B cell (primary cell): ENCODE results near the gene RAD51B. TPM values are rescaled to one million over a fixed set of nuclear protein-coding genes. Genes with fewer than 3 reads are reported as not detected.

Experiments
- ATAC-seq: fragments of 200-7000 bp; cut with Tn5 transposase; one replicate; pipeline ENCODE4 v1.10.0; 2021; ENCODE audit warnings: low read depth, mild to moderate bottlenecking, moderate number of reproducible peaks, moderate library complexity
- CTCF ChIA-PET: fragments of 350-600 bp; sonication (Branson Sonifier 250); formaldehyde crosslinking; loops from one replicate; lab custom pipeline; 2021; ENCODE audit warnings: antibody characterized with exemption, inconsistent platforms; lab: Charles Lee
- POLR2A ChIA-PET: fragments of 350-600 bp; sonication (Branson Sonifier 250); formaldehyde crosslinking; loops from one replicate; lab custom pipeline; 2021; ENCODE audit warnings: antibody characterized with exemption; lab: Charles Lee
- DNase-seq: peaks from one replicate; pipeline ENCODE4 v3.0.0; 2013
- H2AFZ ChIP-seq: 2 replicates; pipeline ENCODE4 v1.6.1; 2012; ENCODE audit warnings: mild to moderate bottlenecking, low read depth, low read length; ENCODE audit not compliant: insufficient read depth, poor library complexity, severe bottlenecking
- H3K27ac ChIP-seq, 2 donors: 1 replicate in 1 of 2; 2 replicates in 1 of 2; pipeline ENCODE4 v1.5.1; 2012 to 2013; ENCODE audit warnings: low read length in 2 of 2, mild to moderate bottlenecking in 2 of 2, moderate library complexity in 1 of 2
- H3K27me3 ChIP-seq, 4 experiments: fragments of 200-600 bp in 1 of 4; sonication (generic) in 1 of 4; replicated peaks in 1 of 4; 1 replicate in 2 of 4; 2 replicates in 2 of 4; pipeline versions ENCODE4 v1.6.1 to v1.7.0; 2013 to 2016; ENCODE audit warnings: low read length in 3 of 4, mild to moderate bottlenecking in 2 of 4, mixed read lengths in 1 of 4, moderate library complexity in 1 of 4; ENCODE audit not compliant: insufficient read depth in 4 of 4, control insufficient read depth in 3 of 4; ENCODE audit errors: control extremely low read depth in 1 of 4
- H3K36me3 ChIP-seq, 2 experiments: replicated peaks in 1 of 2; 1 replicate in 1 of 2; 2 replicates in 1 of 2; pipeline versions ENCODE4 v1.6.1 to v1.7.1; 2013; ENCODE audit warnings: low read length in 1 of 2; ENCODE audit not compliant: insufficient read depth in 2 of 2, control insufficient read depth in 1 of 2; ENCODE audit errors: control extremely low read depth in 1 of 2, extremely low read depth in 1 of 2
- H3K4me1 ChIP-seq, 2 donors: fragments of 200-600 bp in 1 of 2; sonication (generic) in 1 of 2; 1 replicate in 1 of 2; 2 replicates in 1 of 2; pipeline versions ENCODE4 v1.5.1 to v1.6.1; 2013 to 2017; ENCODE audit warnings: low read length in 2 of 2; ENCODE audit not compliant: control insufficient read depth in 2 of 2, insufficient read depth in 2 of 2
- H3K4me2 ChIP-seq: replicated peaks from 2 replicates; pipeline ENCODE3; 2012; ENCODE audit warnings: mild to moderate bottlenecking, low read depth, low read length; ENCODE audit not compliant: poor library complexity, severe bottlenecking
- H3K4me3 ChIP-seq, 5 experiments: fragments of 200-600 bp in 1 of 5; sonication (generic) in 1 of 5; 1 replicate in 3 of 5; 2 replicates in 2 of 5; pipeline versions ENCODE4 v1.5.1 to v1.7.0; 2011 to 2016; ENCODE audit warnings: low read length in 4 of 5, mild to moderate bottlenecking in 4 of 5, low read depth in 2 of 5, control low read depth in 1 of 5, moderate library complexity in 1 of 5; ENCODE audit not compliant: insufficient read depth in 1 of 5; ENCODE audit errors: control extremely low read depth in 1 of 5, extremely low read depth in 1 of 5
- H3K79me2 ChIP-seq: fragments of 200-600 bp; sonication (generic); one replicate; pipeline ENCODE4 v1.6.0; 2016; ENCODE audit warnings: low read length; ENCODE audit not compliant: control insufficient read depth, insufficient read depth
- H3K9ac ChIP-seq: fragments of 200-600 bp; sonication (generic); 2 replicates; pipeline ENCODE4 v1.6.1; 2017; ENCODE audit warnings: mild to moderate bottlenecking, low read length, moderate library complexity
- H3K9me3 ChIP-seq, 3 donors: one replicate each; pipeline versions ENCODE4 v1.6.1 to v1.7.1; 2013; ENCODE audit warnings: low read length in 2 of 3; ENCODE audit not compliant: control insufficient read depth in 2 of 3, insufficient read depth in 1 of 3; ENCODE audit errors: control extremely low read depth in 1 of 3
- H4K20me1 ChIP-seq: 2 replicates; pipeline ENCODE4 v1.6.0; 2012; ENCODE audit warnings: mild to moderate bottlenecking, low read length; ENCODE audit not compliant: insufficient read depth, control insufficient read depth, poor library complexity, severe bottlenecking
- H3K27ac Mint-ChIP-seq: one replicate; pipeline ENCODE4 v1.8.0; 2021; ENCODE audit warnings: mixed read lengths
- H3K27me3 Mint-ChIP-seq: one replicate; pipeline ENCODE4 v1.8.0; 2021; ENCODE audit warnings: mixed read lengths
- H3K4me1 Mint-ChIP-seq: one replicate; pipeline ENCODE4 v1.8.0; 2021; ENCODE audit warnings: mixed read lengths
- H3K4me3 Mint-ChIP-seq: one replicate; pipeline ENCODE4 v1.8.0; 2021; ENCODE audit warnings: mixed read lengths
- H3K9me3 Mint-ChIP-seq: one replicate; pipeline ENCODE4 v1.8.0; 2022; ENCODE audit warnings: mixed read lengths; ENCODE audit not compliant: insufficient read depth
- EZH2 ChIP-seq: IDR thresholded peaks from 2 replicates; pipeline ENCODE4 v1.6.1; 2012; ENCODE audit warnings: borderline replicate concordance, low read depth, mild to moderate bottlenecking, moderate library complexity, low read length; ENCODE audit not compliant: insufficient read depth, poor library complexity, severe bottlenecking
- WGBS: methylation state at CpG from one replicate; pipeline ENCODE4 v1.1.5; 2013; ENCODE audit warnings: missing lambda C conversion rate; ENCODE audit not compliant: insufficient coverage; 5-methylcytosine and 5-hydroxymethylcytosine counted together
- intact Hi-C: fragments of 100-400 bp; cut with micrococcal nuclease; formaldehyde crosslinking; loops from one replicate; pipeline ENCODE4 v1.10.0; 2022
- polyA plus RNA-seq: library from polyadenylated mRNA; depleted of rRNA; stranded (reverse); fragments of >200 nt; gene quantifications from 2 replicates; pipeline ENCODE4 v1.2.3, GENCODE V29; 2012
- total RNA-seq, 2 donors: library from RNA; stranded (reverse); fragments of 120-200 nt in 1 of 2; gene quantifications; 1 replicate in 1 of 2; 2 replicates in 1 of 2; pipeline versions ENCODE4 v1.2.3 to v1.2.4, GENCODE V29; 2013 to 2022
- TF ChIP-seq, protein P1 (sequence below): fragments of 200-600 bp; IDR thresholded peaks from one replicate; pipeline ENCODE4 v1.8.0; 2022; ENCODE audit warnings: antibody characterized with exemption, mild to moderate bottlenecking

Gene RAD51B
- total and polyA plus RNA-seq, 2 donors (not counting 1 experiment from before 2014, with no cell fraction given) = 6.5 to 60.6 TPM

- no peak for TF ChIP-seq EZH2
- TF ChIP-seq, protein P1, sequence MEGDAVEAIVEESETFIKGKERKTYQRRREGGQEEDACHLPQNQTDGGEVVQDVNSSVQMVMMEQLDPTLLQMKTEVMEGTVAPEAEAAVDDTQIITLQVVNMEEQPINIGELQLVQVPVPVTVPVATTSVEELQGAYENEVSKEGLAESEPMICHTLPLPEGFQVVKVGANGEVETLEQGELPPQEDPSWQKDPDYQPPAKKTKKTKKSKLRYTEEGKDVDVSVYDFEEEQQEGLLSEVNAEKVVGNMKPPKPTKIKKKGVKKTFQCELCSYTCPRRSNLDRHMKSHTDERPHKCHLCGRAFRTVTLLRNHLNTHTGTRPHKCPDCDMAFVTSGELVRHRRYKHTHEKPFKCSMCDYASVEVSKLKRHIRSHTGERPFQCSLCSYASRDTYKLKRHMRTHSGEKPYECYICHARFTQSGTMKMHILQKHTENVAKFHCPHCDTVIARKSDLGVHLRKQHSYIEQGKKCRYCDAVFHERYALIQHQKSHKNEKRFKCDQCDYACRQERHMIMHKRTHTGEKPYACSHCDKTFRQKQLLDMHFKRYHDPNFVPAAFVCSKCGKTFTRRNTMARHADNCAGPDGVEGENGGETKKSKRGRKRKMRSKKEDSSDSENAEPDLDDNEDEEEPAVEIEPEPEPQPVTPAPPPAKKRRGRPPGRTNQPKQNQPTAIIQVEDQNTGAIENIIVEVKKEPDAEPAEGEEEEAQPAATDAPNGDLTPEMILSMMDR = no peak
- Histone ChIP-seq H3K4me1 (peaks cover 35 to 38% of the 10 kb centered on the region in 2 donors), H3K27ac (no peak overlapping the region), H3K9ac (no peak overlapping the region), H2AFZ (no peak overlapping the region), H3K9me3 (no peaks in the 10 kb centered on the region), H3K79me2 (no peaks in the 10 kb centered on the region), H3K36me3 (no peaks in the 10 kb centered on the region), H4K20me1 (no peaks in the 10 kb centered on the region), H3K4me2 (no peak overlapping the region), H3K4me3 (no peak overlapping the region), H3K27me3 (no peaks in the 10 kb centered on the region)
- CTCF ChIA-PET = interaction anchor here (1.3 to 1.8 kb wide), 2 partner anchors 9 to 242 kb away, joined by 4 to 7 read pairs; no protein-coding TSS in a partner anchor
- Mint-ChIP-seq H3K4me3 (peak overlapping the region; percentile 1), H3K27ac (peak overlapping the region; percentile 11), H3K4me1 (peaks cover 50% of the 10 kb centered on the region), H3K27me3 (no peaks in the 10 kb centered on the region), H3K9me3 (no peaks in the 10 kb centered on the region)
- ATAC-seq (no peak), DNase-seq (no peak)
- 83% methylated on average over 6 of the region's 6 CpGs for WGBS
- POLR2A ChIA-PET = interaction anchor here (0.9 kb wide), 1 partner anchor 15 kb away, joined by 3 read pairs; no protein-coding TSS in a partner anchor
- intact Hi-C loops = loop anchor here (2.0 kb wide), 1 partner anchor 15 kb away; no protein-coding TSS in a partner anchor
These were observed 672.2 kb downstream of the RAD51B start for GRCh38 chr14:68491793-68492192.

DNA sequence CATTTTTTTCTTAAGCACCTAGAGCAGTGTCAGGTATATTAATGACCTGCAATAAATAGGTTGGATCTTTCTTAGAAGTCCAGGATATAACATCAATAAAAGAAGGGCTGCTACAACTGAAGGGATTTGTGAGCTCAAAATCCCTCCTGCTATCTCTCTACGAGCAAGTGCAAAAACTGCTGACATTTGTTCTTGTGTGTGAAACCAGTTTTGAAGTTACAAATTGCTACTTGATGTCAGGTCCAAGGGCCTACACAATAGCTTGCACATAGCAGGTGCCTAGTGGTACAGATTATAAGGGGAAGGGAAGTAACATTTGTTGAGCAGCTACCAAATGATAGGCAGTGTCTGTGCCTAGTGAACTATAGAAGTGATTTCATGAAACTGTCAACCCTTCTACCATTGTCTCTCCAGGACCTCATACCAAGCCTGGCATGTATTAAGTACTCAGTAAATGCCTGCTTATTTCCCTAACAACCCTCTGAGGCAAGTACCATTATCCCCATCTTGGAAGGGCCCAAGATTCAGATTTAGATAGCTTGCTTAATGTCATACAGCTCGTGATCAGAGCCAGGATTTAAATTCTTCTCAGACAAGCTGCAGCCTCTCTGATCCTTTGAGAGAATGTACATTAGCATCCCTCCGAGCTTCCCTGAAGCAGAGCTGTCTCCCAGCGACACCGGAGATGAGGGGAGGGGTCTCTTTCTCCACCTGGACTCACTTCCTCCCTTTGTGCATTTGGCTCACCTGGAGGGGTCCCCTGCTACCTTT is 673.0 kb downstream of the RAD51B start:
- Histone ChIP-seq H3K4me3 (no peak overlapping the region), H3K36me3 (no peaks in the 10 kb centered on the region), H3K4me2 (no peak overlapping the region), H2AFZ (no peak overlapping the region), H4K20me1 (no peaks in the 10 kb centered on the region), H3K9me3 (no peaks in the 10 kb centered on the region), H3K4me1 (peaks cover 35 to 38% of the 10 kb centered on the region in 2 donors), H3K79me2 (no peaks in the 10 kb centered on the region), H3K27me3 (no peaks in the 10 kb centered on the region), H3K9ac (no peak overlapping the region), H3K27ac (peak overlapping the region in 1 of 2 donors; percentile 40)
- no peak for DNase-seq
- intact Hi-C loops = loop anchor here (2.0 kb wide), 1 partner anchor 16 kb away; no protein-coding TSS in a partner anchor
- no peak overlapping the region for H3K4me3 Mint-ChIP-seq
- ChIA-PET POLR2A (interaction anchor here (0.9 to 1.2 kb wide), 2 partner anchors 14 to 16 kb away, joined by 3 to 5 read pairs; no protein-coding TSS in a partner anchor), CTCF (interaction anchor here (0.8 to 1.8 kb wide), 7 partner anchors 10 to 845 kb away, joined by 3 to 7 read pairs (median 4); no protein-coding TSS in a partner anchor)
- no peaks in the 10 kb centered on the region for H3K27me3 Mint-ChIP-seq
- no peak for TF ChIP-seq EZH2
- TF ChIP-seq, protein P1 = no peak
- ATAC-seq = no peak
- WGBS = 100% methylated on average over 3 of the region's 5 CpGs
- H3K4me1 Mint-ChIP-seq = peaks cover 54% of the 10 kb centered on the region
- H3K9me3 Mint-ChIP-seq = no peaks in the 10 kb centered on the region
- peak overlapping the region; percentile 69 for H3K27ac Mint-ChIP-seq
